Measurements from ENCODE around the gene FYB1. TPM values are rescaled to one million over a fixed set of nuclear protein-coding genes. Genes with fewer than 3 reads are reported as not detected.

FYB1 gene
- total RNA-seq, 1 experiment from 2014 or later = not detected

DNA sequence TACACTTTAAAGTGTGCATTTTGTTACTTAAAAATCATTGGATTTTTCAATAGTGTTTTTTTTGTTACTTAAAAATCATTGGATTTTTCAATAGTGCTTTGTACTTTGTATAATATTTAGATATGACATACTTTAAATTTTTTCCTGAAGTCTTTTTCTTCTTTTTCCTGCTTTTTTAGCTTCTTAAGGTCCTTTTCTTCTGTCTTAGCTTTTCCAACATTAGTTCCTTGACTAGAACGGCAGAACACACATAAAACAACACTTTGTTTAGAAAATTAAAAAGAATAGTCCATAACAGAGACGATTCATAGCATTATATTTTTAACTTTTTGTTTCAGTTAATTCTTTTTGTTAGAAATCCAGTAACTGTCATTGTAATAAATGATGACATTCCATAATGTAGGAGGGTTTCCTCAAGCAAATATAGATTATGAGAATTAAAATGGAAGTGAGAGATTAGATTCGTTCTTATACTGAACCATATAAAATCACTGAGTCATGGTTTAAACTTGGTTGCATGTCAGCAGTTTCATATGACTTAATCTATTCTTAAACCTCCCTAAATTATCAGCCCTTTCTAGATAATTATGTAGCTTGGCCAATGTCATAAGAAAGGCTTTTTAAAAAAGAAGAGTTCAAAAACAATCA, 99.8 kb downstream of the FYB1 start:
- no peak overlapping the region for H2BK120ac ChIP-seq (ENCODE audit: low read depth, low read length, poor library complexity, severe bottlenecking)
- Mint-ChIP-seq H3K36me3 (ENCODE audit: insufficient read depth in 1 of 3, low read depth in 3 of 3) (no peaks in the 10 kb centered on the region), H3K27ac (no peak overlapping the region), H3K9me3 (no peaks in the 10 kb centered on the region), H3K4me1 (no peaks in the 10 kb centered on the region), H3K27me3 (ENCODE audit: low read depth) (no peaks in the 10 kb centered on the region), H3K4me3 (no peak overlapping the region)
- H3K79me1 ChIP-seq (ENCODE audit: insufficient read depth, low read depth, low read length, poor library complexity, severe bottlenecking) = no peaks in the 10 kb centered on the region
- H3K4me2 ChIP-seq (ENCODE audit: insufficient read depth, insufficient read length, low read length) = no peak overlapping the region
- H3K9me3 ChIP-seq (ENCODE audit: control insufficient read depth, low read depth, low read length) = no peaks in the 10 kb centered on the region
- H3K18ac ChIP-seq (ENCODE audit: insufficient read length, low read depth, low read length) = no peak overlapping the region
- no peak overlapping the region for H2BK20ac ChIP-seq (ENCODE audit: low read depth, low read length, poor library complexity, severe bottlenecking)
- H2BK15ac ChIP-seq (ENCODE audit: low read depth, low read length) = no peak overlapping the region
- no peak overlapping the region for H3K4ac ChIP-seq (ENCODE audit: low read depth, low read length)
- TF ChIP-seq, protein P1, sequence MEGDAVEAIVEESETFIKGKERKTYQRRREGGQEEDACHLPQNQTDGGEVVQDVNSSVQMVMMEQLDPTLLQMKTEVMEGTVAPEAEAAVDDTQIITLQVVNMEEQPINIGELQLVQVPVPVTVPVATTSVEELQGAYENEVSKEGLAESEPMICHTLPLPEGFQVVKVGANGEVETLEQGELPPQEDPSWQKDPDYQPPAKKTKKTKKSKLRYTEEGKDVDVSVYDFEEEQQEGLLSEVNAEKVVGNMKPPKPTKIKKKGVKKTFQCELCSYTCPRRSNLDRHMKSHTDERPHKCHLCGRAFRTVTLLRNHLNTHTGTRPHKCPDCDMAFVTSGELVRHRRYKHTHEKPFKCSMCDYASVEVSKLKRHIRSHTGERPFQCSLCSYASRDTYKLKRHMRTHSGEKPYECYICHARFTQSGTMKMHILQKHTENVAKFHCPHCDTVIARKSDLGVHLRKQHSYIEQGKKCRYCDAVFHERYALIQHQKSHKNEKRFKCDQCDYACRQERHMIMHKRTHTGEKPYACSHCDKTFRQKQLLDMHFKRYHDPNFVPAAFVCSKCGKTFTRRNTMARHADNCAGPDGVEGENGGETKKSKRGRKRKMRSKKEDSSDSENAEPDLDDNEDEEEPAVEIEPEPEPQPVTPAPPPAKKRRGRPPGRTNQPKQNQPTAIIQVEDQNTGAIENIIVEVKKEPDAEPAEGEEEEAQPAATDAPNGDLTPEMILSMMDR (conservative IDR thresholded peaks at IDR 0.05) = no peak
- no peak overlapping the region for H3K27ac ChIP-seq (ENCODE audit: insufficient read length, low read depth, low read length)
- H3K4me1 ChIP-seq (ENCODE audit: insufficient read depth, low read length) = no peaks in the 10 kb centered on the region
- no peak overlapping the region for H3K14ac ChIP-seq (ENCODE audit: insufficient read depth, low read length)
- no peak overlapping the region for H4K8ac ChIP-seq (replicated peaks; ENCODE audit: insufficient read length, low read depth, low read length)
- no peak overlapping the region for H3T11ph ChIP-seq (ENCODE audit: low read length)
- WGBS (ENCODE audit: extremely low coverage, insufficient read length, low lambda C conversion rate) = no CpG with 5 or more reads among the region's 3 CpGs
- DNase-seq = no peak
- no peak overlapping the region for H4K91ac ChIP-seq (ENCODE audit: insufficient read length, low read depth, low read length)
- H2AFZ ChIP-seq (ENCODE audit: low read length) = no peak overlapping the region
- H3K56ac ChIP-seq (ENCODE audit: insufficient read length, low read depth, low read length) = no peak overlapping the region
- H3K27me3 ChIP-seq (ENCODE audit: insufficient read depth, low read length) = no peaks in the 10 kb centered on the region
- no peak overlapping the region for H2BK5ac ChIP-seq (ENCODE audit: insufficient read length, low read length)
- no peak overlapping the region for H3K23ac ChIP-seq (ENCODE audit: insufficient read length, low read depth, low read length)
- H3K79me2 ChIP-seq (ENCODE audit: insufficient read depth, low read length) = no peaks in the 10 kb centered on the region
- H4K5ac ChIP-seq (ENCODE audit: insufficient read length, low read depth, low read length) = no peak overlapping the region
- no peak overlapping the region for H3K9ac ChIP-seq (ENCODE audit: extremely low read depth, insufficient read length, low read length)
- no peaks in the 10 kb centered on the region for H4K20me1 ChIP-seq (ENCODE audit: control insufficient read depth, insufficient read depth, insufficient read length)
- no peak overlapping the region for H2AK5ac ChIP-seq (ENCODE audit: insufficient read length, low read length)
- no peak overlapping the region for H2BK12ac ChIP-seq (ENCODE audit: insufficient read length, low read depth, low read length)
- H3K23me2 ChIP-seq (ENCODE audit: insufficient read length, low read depth, low read length, poor library complexity, severe bottlenecking) = no peaks in the 10 kb centered on the region

All from H9 (cell line).